Pancreas (tissue), 10 donors: ENCODE data around the gene SELPLG. TPM values are rescaled to one million over a fixed set of nuclear protein-coding genes. Genes with fewer than 3 reads are reported as not detected.

Source experiments
- ATAC-seq, 4 donors: fragments of 200-7000 bp; cut with Tn5 transposase; one replicate each; pipeline versions ENCODE4 v1.8.0 to v1.9.1; 2020; ENCODE audit warnings: mild to moderate bottlenecking in 4 of 4, moderate library complexity in 4 of 4
- DNase-seq, 6 donors: peaks; one replicate each; pipeline ENCODE4 v3.0.0-alpha.2; 2020
- FAIRE-seq: peaks from 2 replicates; lab custom pipeline; 2012; peaks lifted over from hg19 to GRCh38; lab: Jason Lieb, UNC
- H3K27ac ChIP-seq, 4 donors: fragments of 200-600 bp; sonication (generic); 1 replicate in 3 of 4; 2 replicates in 1 of 4; pipeline versions ENCODE4 v1.5.0 to v1.8.0; 2020
- H3K27me3 ChIP-seq, 4 donors: fragments of 200-600 bp; one replicate each; pipeline ENCODE4 v1.8.0; 2021
- H3K36me3 ChIP-seq, 3 donors: fragments of 200-600 bp; sonication (generic) in 1 of 3; one replicate each; pipeline versions ENCODE4 v1.5.0 to v1.8.0; 2020 to 2021
- H3K4me1 ChIP-seq, 3 donors: fragments of 200-600 bp; one replicate each; pipeline ENCODE4 v1.8.0; 2021
- H3K4me3 ChIP-seq, 4 donors: fragments of 200-600 bp; sonication (generic) in 2 of 4; one replicate each; pipeline versions ENCODE4 v1.5.0 to v1.8.0; 2020 to 2021
- H3K9me3 ChIP-seq, 4 donors: fragments of 200-600 bp; one replicate each; pipeline ENCODE4 v1.8.0; 2021
- CTCF ChIP-seq, 4 donors: fragments of 200-600 bp; sonication (generic) in 3 of 4; IDR thresholded peaks; one replicate each; pipeline versions ENCODE4 v1.5.0 to v1.8.0; 2021; ENCODE audit warnings: antibody characterized with exemption in 4 of 4
- WGBS, 2 donors: extraction: QIAGEN DNeasy Blood & Tissue Kit; methylation state at CpG; one replicate each; pipeline ENCODE4 v1.1.7; 2013; 5-methylcytosine and 5-hydroxymethylcytosine counted together
- intact Hi-C, 3 donors: fragments of 100-400 bp; cut with DNase I; formaldehyde crosslinking; loops; one replicate each; pipeline versions ENCODE4 v1.11.1 to v1.14.2; 2022
- polyA plus RNA-seq, 2 donors: library from polyadenylated mRNA; stranded (reverse); fragments of 200-250 nt; gene quantifications; one replicate each; pipeline ENCODE4 v1.2.3, GENCODE V29; 2013
- total RNA-seq, 6 donors: library from RNA; stranded (reverse); fragmentation: NEBNext Ultra II Directional in 4 of 6; extraction: Animal tissue kit (Norgen Biotek cat#: 25700) in 4 of 6; gene quantifications; one replicate each; pipeline versions ENCODE4 v1.2.1 to v1.2.4, GENCODE V29; 2021 to 2023
- donor health status: healthy with polysubstance abuse.
- donor health status: DM: no; HTN: no; CAD: no; lungs with moderate emphysema.
- donor health status: DM: no; HTN: no; CAD: no.
- donor health status: control.
- donor health status: control.
- donor health status: Bipolar disorder and iron deficiency.
- donor health status: DM: yes; HTN: yes; CAD: no.
- donor health status: DM: no; HTN: no; CAD: no.
- donor health status: DM: no; HTN: no; CAD: no.
- donor health status: DM: yes; HTN: yes; CAD: no.

SELPLG gene
- total and polyA plus RNA-seq, 8 donors, result 0.28 to 9.5 (median 1.2) TPM

GRCh38 chr12:108598553-108599250 is 35.0 kb downstream of the SELPLG start:
- FAIRE-seq, result no peak
- no peak overlapping the region for H3K27ac ChIP-seq
- H3K4me3 ChIP-seq, result no peak overlapping the region

GRCh38 chr12:108597559-108598471 is 35.9 kb downstream of the SELPLG start, which contains the start of gene TMEM119:
Gene TMEM119, minus strand, starts transcription at chr12:108598084. Its CDS starts 5,701 bp downstream, at chr12:108592383.
- Histone ChIP-seq H3K27me3 (no peaks in the 10 kb centered on the region), H3K9me3 (no peaks in the 10 kb centered on the region), H3K27ac (no peak within 1 kb of the TSS), H3K4me3 (no peak within 1 kb of the TSS), H3K4me1 (no peaks in the 10 kb centered on the region), H3K36me3 (no peaks in the 10 kb centered on the region)
- no peak for DNase-seq
- FAIRE-seq, result no peak
- intact Hi-C loops, result no loop called here
- no peak for TF ChIP-seq CTCF (IDR thresholded peaks at IDR 0.05)
- ATAC-seq, result peak in 3 of 4 donors; percentile 30 to 57 (median 33)
- WGBS, 2 donors, result 37 to 52% methylated on average over 23 to 27 of the region's 27 CpGs

More at GRCh38 chr12:108598553-108599250, 35.0 kb downstream of the SELPLG start:
- Histone ChIP-seq H3K27me3 (no peaks in the 10 kb centered on the region), H3K4me1 (no peaks in the 10 kb centered on the region), H3K36me3 (no peaks in the 10 kb centered on the region), H3K9me3 (no peaks in the 10 kb centered on the region)
- DNase-seq, result no peak
- intact Hi-C loops, result no loop called here
- ATAC-seq, result no peak
- 75 to 81% methylated on average over 11 of the region's 11 CpGs for WGBS, 2 donors
- no peak for TF ChIP-seq CTCF (IDR thresholded peaks at IDR 0.05)

GRCh38 chr12:108596854-108597558 is 36.7 kb downstream of the SELPLG start:
- H3K4me1 ChIP-seq, result no peaks in the 10 kb centered on the region
- TF ChIP-seq CTCF (IDR thresholded peaks at IDR 0.05), result no peak
- no peaks in the 10 kb centered on the region for H3K27me3 ChIP-seq
- DNase-seq (no peak), ATAC-seq (no peak), FAIRE-seq (no peak)
- intact Hi-C loops, result no loop called here
- 38 to 42% methylated on average over 10 of the region's 10 CpGs for WGBS, 2 donors
- H3K27ac ChIP-seq, result no peak overlapping the region
- H3K9me3 ChIP-seq, result no peaks in the 10 kb centered on the region
- H3K36me3 ChIP-seq, result no peaks in the 10 kb centered on the region
- H3K4me3 ChIP-seq, result no peak overlapping the region

- Histone ChIP-seq H3K27ac (no peak overlapping the region), H3K4me3 (no peak overlapping the region), H3K27me3 (no peaks in the 10 kb centered on the region), H3K36me3 (no peaks in the 10 kb centered on the region), H3K9me3 (no peaks in the 10 kb centered on the region), H3K4me1 (no peaks in the 10 kb centered on the region)
- DNase-seq, result no peak
- no peak for FAIRE-seq
- no peak for ATAC-seq
- no peak for TF ChIP-seq CTCF (IDR thresholded peaks at IDR 0.05)
- 70 to 77% methylated on average over 17 of the region's 17 CpGs for WGBS, 2 donors
- intact Hi-C loops, result no loop called here
Observed at GRCh38 chr12:108595711-108596647, 37.7 kb downstream of the SELPLG start.
